Neural progenitor cell (in vitro differentiated cells): ENCODE results near the gene SLC12A7. TPM values are rescaled to one million over a fixed set of nuclear protein-coding genes. Genes with fewer than 3 reads are reported as not detected.

ENCODE experiments used
- DNase-seq: peaks from one replicate; pipeline ENCODE4 v3.0.0-alpha.2; 2016; ENCODE audit warnings: low spot score
- H2AFZ ChIP-seq: fragments of 200-600 bp; sonication (generic); replicated peaks from 2 replicates; pipeline ENCODE4 v1.6.1; 2016; ENCODE audit warnings: antibody characterized with exemption
- H3F3A ChIP-seq: fragments of 200-600 bp; sonication (generic); 2 replicates; pipeline ENCODE4 v1.6.1; 2016; ENCODE audit warnings: antibody characterized with exemption, low read depth
- H3K27ac ChIP-seq: fragments of 200-600 bp; sonication (generic); 2 replicates; pipeline ENCODE4 v1.5.1; 2016; ENCODE audit warnings: mild to moderate bottlenecking
- H3K27me3 ChIP-seq: fragments of 200-600 bp; sonication (generic); 2 replicates; pipeline ENCODE4 v1.6.1; 2016; ENCODE audit warnings: mild to moderate bottlenecking, moderate library complexity
- H3K36me3 ChIP-seq: fragments of 200-600 bp; sonication (generic); 2 replicates; pipeline ENCODE4 v1.5.1; 2016
- H3K4me1 ChIP-seq: fragments of 200-600 bp; sonication (generic); 2 replicates; pipeline ENCODE4 v1.6.1; 2016; ENCODE audit warnings: mixed run types
- H3K4me2 ChIP-seq: fragments of 200-600 bp; sonication (generic); 2 replicates; pipeline ENCODE4 v1.6.1; 2016
- H3K4me3 ChIP-seq: fragments of 200-600 bp; sonication (generic); 2 replicates; pipeline ENCODE4 v1.5.1; 2016
- H3K79me2 ChIP-seq: fragments of 200-600 bp; sonication (generic); 2 replicates; pipeline ENCODE4 v1.6.1; 2016; ENCODE audit warnings: low read depth
- H3K9ac ChIP-seq: fragments of 200-600 bp; sonication (generic); 2 replicates; pipeline ENCODE4 v1.6.1; 2016
- H3K9me3 ChIP-seq: fragments of 200-600 bp; sonication (generic); 2 replicates; pipeline ENCODE4 v1.5.1; 2016; ENCODE audit warnings: low read depth
- H4K20me1 ChIP-seq: fragments of 200-600 bp; sonication (generic); 2 replicates; pipeline ENCODE4 v1.6.1; 2016; ENCODE audit warnings: low read depth
- H3K27ac Mint-ChIP-seq: 3 replicates; pipeline ENCODE4 v1.8.0; 2021; ENCODE audit warnings: mixed read lengths
- H3K27me3 Mint-ChIP-seq: 2 replicates; pipeline ENCODE4 v1.8.0; 2022; ENCODE audit warnings: low read depth, mild to moderate bottlenecking, inconsistent platforms, moderate library complexity, mixed read lengths; ENCODE audit not compliant: insufficient read depth
- H3K36me3 Mint-ChIP-seq: 3 replicates; pipeline ENCODE4 v1.8.0; 2021; ENCODE audit warnings: mixed read lengths
- H3K4me1 Mint-ChIP-seq: 3 replicates; pipeline ENCODE4 v1.8.0; 2021; ENCODE audit warnings: mixed read lengths
- H3K4me3 Mint-ChIP-seq: 3 replicates; pipeline ENCODE4 v1.8.0; 2021; ENCODE audit warnings: mild to moderate bottlenecking, moderate library complexity, mixed read lengths
- H3K9me3 Mint-ChIP-seq: 3 replicates; pipeline ENCODE4 v1.8.0; 2020; ENCODE audit warnings: mixed read lengths
- EZH2 ChIP-seq: fragments of 200-600 bp; sonication (generic); IDR thresholded peaks from 2 replicates; pipeline ENCODE4 v1.6.1; 2017; ENCODE audit warnings: antibody characterized with exemption, mild to moderate bottlenecking, moderate library complexity
- EZH2phosphoT487 ChIP-seq: fragments of 200-600 bp; sonication (generic); IDR thresholded peaks from 2 replicates; pipeline ENCODE4 v1.6.1; 2017; ENCODE audit warnings: antibody characterized with exemption
- total RNA-seq: library from RNA; depleted of rRNA; stranded (reverse); fragments of >200 nt; gene quantifications from 2 replicates; pipeline ENCODE4 v1.2.3, GENCODE V29; 2015; ENCODE audit warnings: low replicate concordance
- TF ChIP-seq, protein P1 (sequence below): fragments of 200-600 bp; sonication (generic); IDR thresholded peaks from 2 replicates; pipeline ENCODE4 v1.5.1; 2017; ENCODE audit warnings: antibody characterized with exemption, mild to moderate bottlenecking

The SLC12A7 gene
- total RNA-seq, 1 donor from 2014 or later = 7.5 TPM

DNA sequence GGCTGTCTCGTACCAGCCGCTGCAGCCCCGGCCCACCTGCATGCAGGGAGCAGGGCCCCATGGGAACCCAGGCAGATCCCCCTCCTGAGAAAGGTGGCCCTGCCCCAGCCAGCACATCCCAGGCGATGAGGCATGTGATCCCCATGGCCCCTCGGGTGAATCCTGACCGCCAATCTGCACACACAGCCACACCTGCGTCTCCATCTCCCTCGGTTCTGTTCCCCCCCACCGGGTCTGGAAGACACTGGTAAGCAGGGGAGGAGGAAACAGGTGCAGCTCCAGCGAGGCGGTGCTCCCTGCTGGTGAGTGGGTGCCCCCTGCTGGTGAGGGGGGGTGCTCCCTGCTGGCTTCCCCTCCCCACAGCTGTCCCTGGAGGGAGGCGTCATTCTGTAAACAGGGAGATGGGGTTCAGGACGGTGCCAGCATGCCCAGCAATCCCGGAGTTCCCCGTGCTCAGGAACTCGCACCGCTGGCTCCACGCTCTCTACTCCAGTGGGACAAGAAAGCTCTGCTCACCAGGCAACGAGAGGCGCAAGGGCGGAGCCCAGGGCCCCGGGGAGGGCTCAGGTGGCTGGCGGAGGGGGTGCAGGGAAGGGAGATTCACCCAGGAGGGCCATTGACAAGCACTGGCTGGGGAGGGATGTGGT, 28.4 kb upstream of the SLC12A7 start:
- H3K4me3 ChIP-seq = no peak overlapping the region
- H3K36me3 ChIP-seq = no peaks in the 10 kb centered on the region
- no peaks in the 10 kb centered on the region for H3K27me3 ChIP-seq
- H3K4me1 ChIP-seq = no peaks in the 10 kb centered on the region
- H3K4me3 Mint-ChIP-seq = no peak overlapping the region
- H3K4me2 ChIP-seq = no peak overlapping the region
- H3K27me3 Mint-ChIP-seq = peaks cover 6% of the 10 kb centered on the region
- H3K27ac ChIP-seq = no peak overlapping the region
- no peaks in the 10 kb centered on the region for H3K9me3 ChIP-seq
- no peaks in the 10 kb centered on the region for H3K36me3 Mint-ChIP-seq
- H3K79me2 ChIP-seq = no peaks in the 10 kb centered on the region
- no peaks in the 10 kb centered on the region for H3F3A ChIP-seq
- H4K20me1 ChIP-seq = no peaks in the 10 kb centered on the region
- TF ChIP-seq, protein P1, sequence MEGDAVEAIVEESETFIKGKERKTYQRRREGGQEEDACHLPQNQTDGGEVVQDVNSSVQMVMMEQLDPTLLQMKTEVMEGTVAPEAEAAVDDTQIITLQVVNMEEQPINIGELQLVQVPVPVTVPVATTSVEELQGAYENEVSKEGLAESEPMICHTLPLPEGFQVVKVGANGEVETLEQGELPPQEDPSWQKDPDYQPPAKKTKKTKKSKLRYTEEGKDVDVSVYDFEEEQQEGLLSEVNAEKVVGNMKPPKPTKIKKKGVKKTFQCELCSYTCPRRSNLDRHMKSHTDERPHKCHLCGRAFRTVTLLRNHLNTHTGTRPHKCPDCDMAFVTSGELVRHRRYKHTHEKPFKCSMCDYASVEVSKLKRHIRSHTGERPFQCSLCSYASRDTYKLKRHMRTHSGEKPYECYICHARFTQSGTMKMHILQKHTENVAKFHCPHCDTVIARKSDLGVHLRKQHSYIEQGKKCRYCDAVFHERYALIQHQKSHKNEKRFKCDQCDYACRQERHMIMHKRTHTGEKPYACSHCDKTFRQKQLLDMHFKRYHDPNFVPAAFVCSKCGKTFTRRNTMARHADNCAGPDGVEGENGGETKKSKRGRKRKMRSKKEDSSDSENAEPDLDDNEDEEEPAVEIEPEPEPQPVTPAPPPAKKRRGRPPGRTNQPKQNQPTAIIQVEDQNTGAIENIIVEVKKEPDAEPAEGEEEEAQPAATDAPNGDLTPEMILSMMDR = peak; percentile 59
- no peak for TF ChIP-seq EZH2
- peak; percentile 56 for DNase-seq
- H2AFZ ChIP-seq = no peak overlapping the region
- H3K27ac Mint-ChIP-seq = no peak overlapping the region
- peaks cover 3% of the 10 kb centered on the region for H3K9me3 Mint-ChIP-seq
- H3K9ac ChIP-seq = no peak overlapping the region
- H3K4me1 Mint-ChIP-seq = peaks cover 28% of the 10 kb centered on the region

DNA sequence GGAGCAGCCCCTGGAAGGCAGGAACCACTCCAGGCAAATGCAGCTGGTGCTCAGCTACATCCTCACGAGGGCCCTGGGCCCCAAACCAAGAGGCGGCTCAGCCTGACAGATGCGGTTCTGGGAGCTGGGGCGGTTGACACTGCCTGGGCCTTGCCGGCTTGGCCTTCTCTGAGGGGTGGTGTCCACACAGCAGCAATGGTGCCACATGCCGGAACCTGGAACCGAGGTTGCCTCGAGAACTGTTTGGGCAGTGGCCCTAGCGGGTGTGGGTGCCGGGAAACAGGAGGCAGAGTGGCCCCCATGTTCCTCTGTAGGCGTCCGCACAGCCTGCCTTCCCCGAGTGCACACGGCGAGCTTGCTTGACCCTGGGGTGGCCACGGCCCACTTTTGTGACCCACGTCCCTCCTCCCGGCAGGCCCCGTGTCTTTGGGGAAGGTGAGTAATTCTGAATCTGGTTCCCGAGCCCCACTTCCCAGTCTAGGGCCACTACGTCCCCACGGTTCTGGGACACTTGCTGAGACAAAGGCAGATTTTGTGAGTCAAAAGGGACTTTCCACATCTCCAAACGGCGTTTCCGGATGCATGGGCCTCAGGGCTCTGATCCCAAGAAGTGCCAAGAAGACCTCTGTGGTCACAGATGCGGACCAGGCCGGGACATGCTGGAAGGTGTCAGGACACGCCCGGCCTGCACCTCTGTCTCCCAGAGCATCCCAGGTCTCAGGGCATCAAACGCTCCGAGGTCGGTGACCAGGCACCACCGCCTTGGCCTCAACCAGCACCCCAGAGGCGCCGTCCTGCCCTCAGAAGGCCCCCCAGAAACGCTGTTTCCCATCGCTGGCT, 27.7 kb upstream of the SLC12A7 start:
- DNase-seq = no peak
- no peak overlapping the region for H2AFZ ChIP-seq
- H3K79me2 ChIP-seq = no peaks in the 10 kb centered on the region
- Mint-ChIP-seq H3K4me3 (no peak overlapping the region), H3K27ac (no peak overlapping the region), H3K4me1 (peaks cover 27% of the 10 kb centered on the region), H3K36me3 (no peaks in the 10 kb centered on the region), H3K27me3 (peaks cover 6% of the 10 kb centered on the region), H3K9me3 (peaks cover 3% of the 10 kb centered on the region)
- H3K9ac ChIP-seq = no peak overlapping the region
- H3K4me1 ChIP-seq = no peaks in the 10 kb centered on the region
- no peaks in the 10 kb centered on the region for H3F3A ChIP-seq
- no peak overlapping the region for H3K4me3 ChIP-seq
- no peaks in the 10 kb centered on the region for H3K9me3 ChIP-seq
- no peak overlapping the region for H3K4me2 ChIP-seq
- H3K27me3 ChIP-seq = no peaks in the 10 kb centered on the region
- no peak overlapping the region for H3K27ac ChIP-seq
- no peaks in the 10 kb centered on the region for H3K36me3 ChIP-seq
- no peaks in the 10 kb centered on the region for H4K20me1 ChIP-seq
- TF ChIP-seq, protein P1 = no peak
- TF ChIP-seq EZH2 (no peak), EZH2phosphoT487 (no peak)

DNA sequence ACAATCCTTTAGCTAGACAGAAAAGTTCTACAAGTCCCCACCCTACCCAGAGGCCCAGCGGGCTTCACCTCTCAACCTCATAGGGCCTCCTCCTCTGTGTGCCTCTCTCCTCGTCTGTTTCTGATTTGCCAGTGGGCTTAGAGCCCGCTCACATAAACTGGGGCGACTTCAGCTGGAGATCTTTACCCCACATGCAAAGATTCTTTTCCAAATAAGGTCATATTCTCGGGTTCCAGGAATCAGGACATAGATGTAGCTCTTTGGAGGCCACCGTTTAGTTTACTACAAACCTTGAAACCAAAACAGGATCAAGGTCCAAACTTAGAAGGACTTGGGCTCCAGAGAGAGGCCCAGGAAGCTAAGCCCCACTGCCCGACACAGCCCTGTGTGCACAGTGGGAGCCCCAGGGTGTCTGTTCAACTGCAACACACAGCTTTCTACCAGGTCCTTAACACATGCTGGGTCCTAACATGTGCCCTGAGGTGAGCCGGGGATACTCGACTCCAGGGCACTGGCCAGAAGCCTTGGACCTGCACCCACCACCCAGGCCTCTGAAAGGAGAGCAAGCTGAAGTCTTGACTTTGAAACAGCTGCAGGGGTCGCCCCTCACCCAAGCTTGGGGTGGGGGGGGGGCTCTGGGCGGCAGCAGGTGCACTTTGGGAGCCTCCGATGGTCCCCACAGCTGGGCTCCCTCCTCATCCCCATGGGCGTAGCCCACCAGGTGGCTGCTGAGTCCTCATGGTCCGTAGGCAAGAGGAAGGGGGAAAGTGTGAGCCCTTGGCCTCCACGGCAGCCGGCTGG, 26.8 kb upstream of the SLC12A7 start:
- Histone ChIP-seq H3K9me3 (no peaks in the 10 kb centered on the region), H3K27me3 (no peaks in the 10 kb centered on the region), H2AFZ (no peak overlapping the region), H3K36me3 (no peaks in the 10 kb centered on the region), H3K79me2 (no peaks in the 10 kb centered on the region), H3K4me3 (no peak overlapping the region), H3K4me2 (no peak overlapping the region), H3K9ac (no peak overlapping the region), H3K27ac (no peak overlapping the region), H3K4me1 (no peaks in the 10 kb centered on the region), H4K20me1 (no peaks in the 10 kb centered on the region), H3F3A (no peaks in the 10 kb centered on the region)
- H3K9me3 Mint-ChIP-seq = peaks cover 3% of the 10 kb centered on the region
- no peak for DNase-seq
- H3K27ac Mint-ChIP-seq = peak overlapping the region; percentile 85
- no peaks in the 10 kb centered on the region for H3K36me3 Mint-ChIP-seq
- H3K4me3 Mint-ChIP-seq = no peak overlapping the region
- H3K27me3 Mint-ChIP-seq = peaks cover 6% of the 10 kb centered on the region
- H3K4me1 Mint-ChIP-seq = peaks cover 29% of the 10 kb centered on the region
- TF ChIP-seq, protein P1 = no peak
- TF ChIP-seq EZH2 = no peak
- no peak for TF ChIP-seq EZH2phosphoT487
